ENCODE results near the gene MKNK2.

Gene MKNK2

DNA sequence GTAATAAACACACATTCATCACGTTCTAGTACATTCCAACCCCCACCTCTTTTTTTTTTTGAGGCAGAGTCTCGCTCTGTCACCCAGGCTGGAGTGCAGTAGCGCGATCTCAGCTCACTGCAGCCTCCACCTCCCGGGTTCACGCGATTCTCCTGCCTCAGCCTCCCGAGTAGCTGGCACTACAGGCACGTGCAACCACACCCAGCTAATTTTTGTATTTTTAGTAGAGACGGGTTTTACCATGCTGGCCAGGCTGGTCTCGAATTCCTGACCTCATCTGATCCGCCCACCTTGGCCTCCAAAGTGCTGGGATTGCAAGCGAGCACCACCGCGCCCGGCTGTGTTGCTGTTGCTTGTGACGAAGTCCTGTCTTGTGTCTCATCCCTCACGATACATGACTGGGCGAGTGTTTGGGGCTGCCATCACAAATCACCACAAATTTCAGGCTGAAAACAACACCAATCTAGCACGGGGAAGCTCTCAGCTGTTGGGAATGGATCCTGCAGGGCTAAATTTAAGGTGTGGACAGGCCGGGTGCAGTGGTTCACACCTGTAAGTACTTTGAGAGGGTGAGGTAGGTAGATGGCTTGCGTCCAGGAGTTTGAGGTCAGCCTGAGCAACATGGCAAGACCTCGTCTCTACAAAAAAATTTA lies 29.4 kb upstream of the MKNK2 start:
- DNase-seq (ENCODE audit: low read depth in 2 of 2) = no peak

DNA sequence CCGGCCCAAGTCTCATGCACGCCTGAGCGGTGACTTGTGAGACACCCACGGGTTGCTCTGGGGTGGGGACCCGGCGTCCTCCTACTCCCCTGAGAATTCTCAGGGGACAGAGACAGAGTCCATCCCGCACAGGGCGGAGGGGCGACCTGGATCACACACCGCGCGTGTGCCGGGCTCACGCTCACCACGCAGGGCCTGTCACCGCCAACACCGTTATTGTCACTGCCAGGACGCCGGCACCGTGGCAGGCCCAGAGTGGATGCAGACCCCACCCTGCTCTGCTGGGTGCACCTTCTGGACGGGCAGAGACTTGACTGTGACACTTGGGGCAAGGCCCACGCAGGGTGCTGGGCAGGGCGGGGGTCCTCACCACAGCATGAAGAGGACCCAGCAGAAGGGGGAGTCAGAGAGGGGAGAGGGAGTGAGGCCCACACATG lies 28.8 kb upstream of the MKNK2 start:
- no peak for DNase-seq (ENCODE audit: low read depth in 2 of 2)

DNA sequence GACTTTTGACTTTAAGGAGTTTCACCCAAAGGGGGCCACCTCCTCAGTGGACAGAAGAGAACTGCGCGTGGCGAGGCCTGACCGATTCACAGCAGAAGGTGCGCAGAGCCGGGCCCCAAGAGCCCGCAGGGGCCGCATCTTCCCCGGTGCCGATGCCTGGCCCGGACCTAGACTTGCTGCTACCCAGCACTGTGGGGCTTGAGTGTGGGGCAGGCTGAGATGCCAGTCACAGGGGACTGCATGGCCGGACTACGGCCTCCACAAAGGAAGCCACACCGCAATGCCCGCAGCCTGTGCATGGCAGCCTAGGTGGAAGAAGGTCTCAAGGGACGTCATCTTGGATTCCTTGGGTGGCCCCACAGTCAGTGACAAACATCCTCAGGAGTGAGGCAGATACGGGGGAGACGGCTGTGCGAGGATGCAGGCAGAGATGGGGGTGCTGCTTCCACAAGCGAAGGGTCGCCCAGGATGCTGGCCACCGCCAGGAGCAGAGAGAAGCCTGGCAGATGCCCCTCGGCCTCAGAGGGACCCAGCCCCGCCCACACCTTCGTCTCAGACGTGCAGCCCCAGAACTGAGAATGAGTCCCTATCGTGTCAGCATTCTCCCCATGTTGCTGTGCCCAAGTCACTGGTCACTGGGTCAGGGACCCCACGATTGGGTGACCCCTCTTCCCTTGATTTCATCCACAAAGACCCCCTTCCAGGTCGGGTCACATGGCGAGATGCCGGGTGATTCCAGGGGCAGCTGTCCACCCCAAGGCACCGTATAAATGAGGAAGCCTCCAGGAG lies 28.2 kb upstream of the MKNK2 start:
- no peak for DNase-seq (ENCODE audit: low read depth in 2 of 2)

DNA sequence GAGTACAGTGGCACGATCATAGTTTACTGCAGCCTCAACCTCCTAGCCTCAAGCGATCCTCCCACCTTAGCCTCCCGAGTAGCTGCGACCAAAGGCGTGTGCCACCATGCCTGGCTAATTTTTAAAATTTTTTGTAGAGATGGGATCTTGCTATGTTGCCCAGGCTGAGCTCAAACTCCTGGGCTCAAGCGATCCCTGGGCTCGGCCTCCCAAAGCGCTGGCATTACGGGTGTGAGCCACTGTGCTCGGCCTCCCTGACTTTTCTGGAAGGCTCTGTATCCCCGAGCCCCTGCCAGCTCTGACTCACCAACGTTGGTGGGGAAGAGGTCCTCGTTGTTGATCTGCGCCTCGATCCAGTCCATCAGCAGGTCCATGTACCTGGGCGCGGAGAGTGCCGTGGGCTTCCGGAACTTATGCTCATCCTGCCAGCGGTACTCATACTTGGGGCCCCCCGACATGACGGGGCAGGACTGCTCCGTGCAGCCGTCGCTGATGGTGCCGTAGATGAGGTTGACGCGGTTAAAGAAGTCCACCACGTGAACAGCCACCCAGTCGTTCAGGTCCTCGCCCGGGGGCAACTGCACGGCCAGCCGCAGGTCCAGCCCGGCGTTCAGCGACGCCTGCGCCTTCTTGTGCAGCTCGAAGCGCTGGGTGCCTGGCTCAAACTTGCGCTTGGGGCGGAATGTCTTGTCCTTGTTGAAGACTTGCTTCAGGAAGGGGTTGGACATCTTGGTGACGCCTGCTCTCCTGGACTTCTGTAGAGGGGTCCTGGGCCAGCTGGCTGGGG lies 27.0 kb upstream of the MKNK2 start:
- no peak for DNase-seq (ENCODE audit: low read depth in 2 of 2)

DNA sequence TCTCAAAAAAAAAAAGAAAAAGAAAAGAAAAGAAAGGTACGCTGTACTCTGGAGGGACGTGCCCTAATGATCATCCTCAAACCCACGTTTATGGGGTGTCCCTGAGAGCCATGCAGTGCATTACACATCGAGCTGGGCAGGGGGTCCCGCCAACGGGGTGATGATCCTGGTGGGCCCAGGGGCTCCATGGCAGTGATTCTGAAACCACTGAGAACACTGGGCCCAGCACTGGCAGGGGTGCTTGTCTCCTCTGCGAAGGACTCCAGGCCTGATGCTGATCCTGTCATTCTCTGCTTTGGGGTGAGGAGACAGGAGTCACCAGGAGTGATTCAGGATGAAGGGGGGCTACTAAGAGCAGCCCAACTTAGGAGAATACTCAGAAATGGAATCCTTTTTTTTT lies 26.4 kb upstream of the MKNK2 start:
- DNase-seq (ENCODE audit: low read depth in 2 of 2) = no peak

DNA sequence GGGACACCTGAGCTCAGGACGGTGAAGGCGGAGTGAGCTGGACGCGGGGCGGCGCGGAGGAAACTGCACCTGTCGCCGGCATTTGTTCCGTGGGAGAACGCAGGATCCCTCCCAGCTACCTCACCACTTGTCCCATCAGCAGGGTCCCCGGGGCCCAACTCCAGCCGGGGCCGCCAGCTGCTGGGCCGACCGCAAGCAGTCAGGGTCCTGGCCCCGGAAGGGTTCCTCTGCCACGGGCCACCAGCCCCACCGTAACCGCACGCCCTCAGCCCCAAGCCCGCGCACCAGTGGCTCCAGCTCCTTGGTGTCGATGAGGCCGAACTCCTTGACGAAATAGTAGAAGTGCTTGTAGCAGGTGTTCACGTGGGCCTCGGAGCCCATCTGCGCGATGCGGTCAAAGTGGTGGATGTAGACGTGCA lies 25.5 kb upstream of the MKNK2 start:
- DNase-seq (ENCODE audit: low read depth in 2 of 2) = no peak

DNA sequence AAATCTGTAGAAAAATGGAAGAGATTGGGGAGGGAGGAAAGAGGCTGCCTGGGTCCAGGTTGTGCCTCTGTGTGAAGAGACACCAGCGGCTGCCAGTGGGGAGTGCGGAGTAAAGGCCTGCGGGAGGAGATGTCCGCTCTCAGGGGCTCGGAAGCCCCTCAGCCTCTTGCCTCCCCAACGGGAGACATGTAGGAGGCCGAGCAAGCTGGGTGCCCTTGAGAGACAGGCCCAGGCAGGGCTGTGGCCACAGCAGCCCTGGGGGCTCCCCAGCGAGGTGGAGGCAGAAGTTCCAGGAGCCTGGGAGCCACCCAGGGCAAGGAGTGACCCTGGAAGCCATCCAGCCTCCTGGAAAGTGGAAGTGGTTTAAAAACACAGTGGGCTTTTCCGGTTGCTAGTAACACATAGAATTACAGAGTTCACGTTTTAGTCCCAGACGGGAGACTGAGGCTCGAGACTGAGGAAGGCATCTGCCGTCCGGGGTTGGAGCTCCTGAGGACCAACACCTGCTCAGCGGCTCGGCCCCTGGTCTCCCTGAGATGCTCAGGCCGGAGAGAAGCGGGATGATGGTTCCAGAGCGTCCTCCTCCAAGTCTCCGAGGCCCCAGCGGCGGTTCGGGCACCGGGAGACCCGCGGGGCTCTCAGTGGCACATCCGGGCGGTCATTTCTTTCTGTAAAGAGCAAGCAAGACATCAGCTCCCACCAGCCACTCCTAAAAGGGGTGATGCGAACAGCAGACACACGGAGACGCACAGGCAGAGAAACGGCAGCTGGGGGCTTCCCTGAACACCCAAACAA lies 21.9 kb upstream of the MKNK2 start:
- no peak for DNase-seq (ENCODE audit: low read depth in 2 of 2)

DNA sequence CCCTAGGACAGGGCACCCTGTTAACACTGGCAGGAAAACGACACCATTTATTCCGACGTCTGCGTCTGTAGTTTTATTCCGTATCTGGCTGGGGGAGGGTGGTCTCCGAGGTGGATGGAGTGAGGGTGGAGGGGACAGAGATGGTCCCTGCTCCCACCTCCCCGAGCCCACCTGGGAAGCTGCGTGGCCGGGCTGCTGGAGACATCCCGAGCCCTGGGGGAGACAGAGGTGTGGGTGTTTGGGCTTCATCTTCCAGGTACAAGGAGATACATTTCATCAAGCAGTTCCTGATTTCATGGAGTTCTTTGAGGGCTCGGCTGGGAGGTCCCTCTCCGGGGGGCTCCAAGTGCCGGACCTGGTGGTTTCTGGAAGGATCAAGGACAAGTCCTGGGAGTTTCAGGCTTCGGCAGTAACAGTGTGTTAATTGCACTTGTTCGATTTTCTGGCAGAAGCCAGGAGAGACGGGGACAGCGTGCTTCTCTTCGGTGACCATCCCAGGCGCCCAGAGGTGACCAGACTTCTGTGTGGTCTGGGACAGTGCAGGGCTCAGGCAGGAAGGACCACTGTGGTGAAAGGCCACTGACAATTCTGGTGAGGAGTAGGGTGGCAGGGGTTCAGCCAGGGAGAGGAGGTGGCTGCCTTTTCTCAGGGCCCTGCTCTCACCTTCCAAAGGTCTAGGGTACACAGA lies 20.1 kb upstream of the MKNK2 start:
- DNase-seq (ENCODE audit: low read depth in 2 of 2) = no peak

DNA sequence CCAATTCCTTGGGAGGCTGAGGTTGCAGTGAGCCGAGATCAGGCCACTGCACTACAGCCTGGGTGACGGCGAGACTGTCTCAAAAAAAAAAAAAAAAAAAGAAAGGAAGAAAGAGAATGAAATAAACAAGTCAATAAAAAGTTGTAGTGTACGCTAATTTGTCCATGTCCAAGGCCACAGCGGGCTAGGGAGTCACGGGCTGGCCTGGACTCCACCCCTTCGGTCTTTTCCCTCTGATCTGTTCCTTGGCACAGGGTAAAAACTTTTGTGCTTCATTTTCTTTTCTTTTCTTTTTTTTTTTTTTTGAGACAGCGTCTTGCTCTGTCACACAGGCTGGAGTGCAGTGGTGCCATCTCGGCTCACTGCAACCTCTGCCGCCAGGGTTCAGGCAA lies 19.4 kb upstream of the MKNK2 start:
- no peak for DNase-seq (ENCODE audit: low read depth in 2 of 2)

DNA sequence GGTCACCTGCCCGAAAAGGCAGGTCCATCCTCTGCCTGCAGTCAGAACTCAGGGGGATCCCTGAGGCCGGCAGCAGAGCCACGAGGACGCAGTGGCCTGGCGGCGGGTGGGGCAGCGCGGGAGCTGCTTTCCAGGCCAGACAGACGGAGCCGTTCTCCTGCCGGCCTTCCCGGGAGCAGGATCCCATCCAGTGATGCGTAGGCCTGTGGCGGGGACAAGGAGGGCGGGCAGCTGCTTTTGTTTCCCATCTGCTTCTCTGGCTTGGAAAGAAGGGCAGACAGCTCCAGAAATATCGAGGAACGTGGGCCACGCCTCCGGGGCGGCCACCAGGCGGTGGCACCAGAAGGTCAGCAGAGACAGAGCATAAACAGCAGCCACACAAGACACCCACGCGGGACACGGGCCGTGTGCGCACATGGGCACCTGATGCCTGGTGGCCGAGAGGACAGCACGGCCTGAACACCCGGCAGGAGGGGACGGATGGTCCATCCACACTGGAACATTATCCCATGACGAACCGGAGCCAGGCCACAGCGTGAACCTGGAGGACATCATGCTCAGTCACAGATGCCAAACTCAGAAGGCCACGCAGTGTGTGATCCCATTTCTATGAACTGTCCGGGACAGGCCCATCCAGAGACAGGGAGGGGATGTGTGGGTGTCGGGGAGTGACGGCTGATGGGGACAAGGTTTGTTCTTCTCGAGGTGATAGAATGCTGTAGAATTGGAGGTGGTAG lies 13.9 kb upstream of the MKNK2 start:
- no peak for DNase-seq (ENCODE audit: low read depth in 2 of 2)

DNA sequence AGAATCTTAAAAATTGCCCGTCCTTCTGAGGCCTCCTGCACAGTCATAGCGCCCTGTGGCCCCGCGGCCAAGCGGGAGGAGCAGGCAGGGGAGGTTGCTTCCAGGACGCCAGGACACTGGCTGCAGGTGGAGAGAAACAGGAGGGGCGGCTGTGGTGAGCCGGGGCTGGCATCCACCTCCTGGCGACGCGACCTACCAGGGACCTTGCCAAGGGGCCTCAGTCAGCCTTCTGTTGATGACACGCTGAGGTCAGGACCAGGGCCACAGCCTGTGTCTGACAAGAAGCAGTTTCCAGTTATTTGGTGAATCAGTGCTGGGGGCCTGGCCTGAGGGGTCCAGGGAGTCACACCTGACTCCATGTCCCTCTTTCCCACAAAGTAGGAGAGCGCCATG lies 13.3 kb upstream of the MKNK2 start:
- DNase-seq (ENCODE audit: low read depth in 2 of 2) = no peak

DNA sequence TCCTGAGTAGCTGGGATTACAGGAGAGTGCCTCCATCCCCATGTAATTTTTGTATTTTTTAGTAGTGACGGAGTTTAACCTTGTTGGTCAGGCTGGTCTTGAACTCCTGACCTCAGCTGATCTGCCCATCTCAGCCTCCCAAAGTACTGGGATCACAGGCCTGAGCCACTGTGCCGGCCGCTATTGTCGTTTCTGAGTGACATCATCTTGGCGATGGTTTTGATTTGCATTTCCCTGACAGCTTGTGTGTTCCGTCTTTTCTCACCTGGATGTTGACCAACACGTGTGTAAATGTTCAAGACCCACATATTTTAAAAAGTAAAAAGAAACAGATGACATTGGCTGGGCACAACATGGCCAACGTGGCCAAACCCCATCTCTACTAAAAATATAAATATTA lies 12.8 kb upstream of the MKNK2 start:
- DNase-seq (ENCODE audit: low read depth in 2 of 2) = no peak

DNA sequence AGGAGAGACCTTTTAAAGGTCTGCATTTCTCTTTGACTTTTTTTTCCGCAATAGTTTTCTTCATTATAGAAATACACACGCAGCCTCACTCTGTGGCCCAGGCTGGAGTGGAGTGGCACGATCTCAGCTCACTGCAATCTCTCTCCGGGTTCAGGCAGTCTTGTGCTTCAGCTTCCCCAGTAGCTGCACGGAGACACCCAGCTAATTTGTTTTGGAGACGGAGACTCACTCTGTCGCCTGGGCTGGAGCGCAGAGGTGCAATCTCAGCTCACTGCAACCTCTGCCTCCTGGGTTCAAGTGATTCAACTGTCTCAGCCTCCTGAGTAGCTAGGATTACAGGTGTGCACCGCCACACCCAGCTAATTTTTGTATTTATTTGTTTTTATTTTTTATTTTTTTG lies 11.7 kb upstream of the MKNK2 start:
- no peak for DNase-seq (ENCODE audit: low read depth in 2 of 2)

DNA sequence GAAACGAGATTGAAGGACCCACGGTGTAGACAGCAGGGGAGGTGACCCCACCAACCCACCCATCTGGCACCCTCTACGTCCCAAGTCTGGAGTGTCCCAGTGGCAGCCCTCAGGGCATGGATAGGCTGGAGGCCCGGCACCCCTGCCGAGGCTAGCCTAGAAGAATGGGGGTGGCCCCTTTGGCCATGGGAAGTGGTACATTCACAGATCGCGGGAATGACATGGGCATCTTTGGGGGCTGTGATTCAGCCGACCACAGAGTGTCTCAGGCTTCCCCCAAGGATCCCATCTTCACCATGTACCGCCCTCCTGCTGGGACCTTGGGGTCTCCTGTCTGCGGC lies 11.3 kb upstream of the MKNK2 start:
- no peak for DNase-seq (ENCODE audit: low read depth in 2 of 2)

DNA sequence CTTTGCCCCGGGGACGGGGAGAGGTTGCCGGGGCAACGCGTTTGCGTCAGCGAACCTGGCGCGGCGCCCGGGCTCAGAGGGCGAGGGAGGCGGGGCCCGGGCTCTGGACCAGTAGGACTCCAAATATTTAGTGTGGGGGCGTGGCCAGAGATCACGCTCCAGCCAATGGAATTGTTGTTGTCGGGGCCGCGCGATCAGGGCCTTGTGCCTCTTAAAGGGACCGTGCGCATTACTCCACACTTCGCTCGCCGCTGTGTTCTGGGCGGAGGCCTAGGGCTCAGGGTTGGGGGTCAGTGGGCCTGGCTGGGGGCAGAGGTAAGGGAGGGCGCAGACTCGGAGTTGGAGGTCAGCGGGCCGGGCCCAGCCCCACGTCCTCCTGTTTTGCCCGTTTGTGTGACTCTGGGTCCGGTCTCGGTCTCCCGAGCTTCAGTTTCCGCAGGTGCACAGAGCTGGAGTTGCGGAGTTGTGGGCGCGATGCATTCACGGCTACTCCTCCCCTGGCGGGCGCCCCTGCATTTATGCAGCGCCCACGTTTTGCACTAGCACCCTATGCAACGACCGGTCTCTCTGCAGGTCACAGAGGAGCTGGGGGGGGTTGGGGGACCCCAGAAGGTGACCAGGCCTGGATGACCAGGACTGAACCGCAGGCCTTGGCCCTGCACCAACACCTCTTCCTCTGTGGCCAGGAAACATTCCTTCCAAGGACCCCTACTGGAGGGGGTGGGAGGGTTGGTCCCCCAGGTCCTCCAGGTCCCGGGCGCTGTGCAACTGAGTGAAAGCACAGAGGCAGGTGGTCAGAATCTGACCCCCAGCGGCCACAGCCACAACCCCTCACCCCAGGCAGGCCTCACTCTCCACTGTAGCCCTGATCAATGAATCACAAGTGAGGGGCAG lies 10.7 kb upstream of the MKNK2 start:
- DNase-seq (ENCODE audit: low read depth in 2 of 2) = peak; percentile 94

DNA sequence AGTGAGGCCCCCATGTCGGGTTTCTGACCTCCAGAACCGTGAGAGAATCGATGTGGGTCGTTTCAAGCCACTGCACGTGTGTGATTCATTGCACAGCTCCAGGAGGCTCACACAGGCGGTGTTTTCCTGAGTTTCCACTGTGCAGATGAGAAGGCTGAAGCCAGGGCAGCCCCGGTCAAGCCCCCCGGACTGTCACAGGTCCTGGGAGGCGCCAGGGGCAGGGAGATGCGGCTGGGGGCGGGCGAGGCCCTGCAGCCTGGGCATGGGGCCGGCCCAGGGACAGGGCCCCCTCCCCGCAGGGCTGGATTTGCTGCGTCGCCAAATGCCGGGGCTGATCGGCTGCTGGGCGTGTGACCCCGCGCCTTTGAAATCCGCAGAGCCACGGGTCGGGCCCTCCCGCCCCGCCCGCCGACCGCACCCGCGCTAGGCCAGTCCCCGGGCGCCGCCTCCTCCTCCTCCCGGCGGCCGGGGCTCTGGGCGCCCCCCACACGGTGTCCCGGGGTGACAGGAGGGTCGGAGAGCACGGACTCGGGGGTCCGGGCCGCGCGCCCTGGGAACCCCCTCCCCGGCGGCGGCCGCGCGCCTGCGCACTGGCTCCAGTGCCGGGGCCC lies 9.9 kb upstream of the MKNK2 start:
- DNase-seq (ENCODE audit: low read depth in 2 of 2) = no peak

DNA sequence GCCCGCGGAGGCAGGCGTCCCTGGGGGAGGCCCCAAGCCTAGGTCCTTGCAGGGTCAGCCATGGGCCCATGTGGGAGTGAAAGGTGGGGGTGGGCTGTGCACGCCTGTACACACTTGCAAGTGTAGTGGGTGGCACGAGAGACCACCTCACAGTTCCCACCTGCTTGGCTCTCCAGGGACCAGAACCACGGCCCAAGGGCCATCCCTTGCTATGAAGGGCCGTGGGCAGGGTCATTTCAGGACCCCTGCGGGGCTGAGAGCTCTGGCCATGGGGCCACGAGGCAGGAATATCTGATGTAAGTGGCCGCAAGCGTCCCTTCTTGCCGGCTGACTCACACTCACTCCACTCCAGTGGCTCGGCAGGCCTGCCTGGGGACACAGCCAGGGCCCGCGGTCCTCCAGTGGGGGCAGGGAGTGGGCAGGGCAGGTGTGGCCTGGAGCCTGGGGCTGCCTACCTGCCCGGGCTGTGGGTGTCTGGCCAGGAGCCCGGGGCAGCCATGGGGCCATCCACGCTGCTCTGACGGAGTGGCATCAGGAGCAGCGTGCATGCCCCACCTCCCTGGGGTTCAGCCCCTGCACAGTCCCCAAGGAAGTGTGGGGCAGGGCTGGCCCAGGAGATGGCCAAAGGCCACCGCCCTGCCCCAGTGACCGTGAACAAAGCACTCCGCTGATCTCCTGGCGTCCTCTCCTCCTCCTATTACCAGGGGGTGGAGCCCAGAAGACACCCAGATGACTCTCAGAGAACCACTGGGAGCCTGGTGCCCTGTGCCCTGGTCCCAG lies 8.6 kb upstream of the MKNK2 start:
- DNase-seq (ENCODE audit: low read depth in 2 of 2) = no peak

DNA sequence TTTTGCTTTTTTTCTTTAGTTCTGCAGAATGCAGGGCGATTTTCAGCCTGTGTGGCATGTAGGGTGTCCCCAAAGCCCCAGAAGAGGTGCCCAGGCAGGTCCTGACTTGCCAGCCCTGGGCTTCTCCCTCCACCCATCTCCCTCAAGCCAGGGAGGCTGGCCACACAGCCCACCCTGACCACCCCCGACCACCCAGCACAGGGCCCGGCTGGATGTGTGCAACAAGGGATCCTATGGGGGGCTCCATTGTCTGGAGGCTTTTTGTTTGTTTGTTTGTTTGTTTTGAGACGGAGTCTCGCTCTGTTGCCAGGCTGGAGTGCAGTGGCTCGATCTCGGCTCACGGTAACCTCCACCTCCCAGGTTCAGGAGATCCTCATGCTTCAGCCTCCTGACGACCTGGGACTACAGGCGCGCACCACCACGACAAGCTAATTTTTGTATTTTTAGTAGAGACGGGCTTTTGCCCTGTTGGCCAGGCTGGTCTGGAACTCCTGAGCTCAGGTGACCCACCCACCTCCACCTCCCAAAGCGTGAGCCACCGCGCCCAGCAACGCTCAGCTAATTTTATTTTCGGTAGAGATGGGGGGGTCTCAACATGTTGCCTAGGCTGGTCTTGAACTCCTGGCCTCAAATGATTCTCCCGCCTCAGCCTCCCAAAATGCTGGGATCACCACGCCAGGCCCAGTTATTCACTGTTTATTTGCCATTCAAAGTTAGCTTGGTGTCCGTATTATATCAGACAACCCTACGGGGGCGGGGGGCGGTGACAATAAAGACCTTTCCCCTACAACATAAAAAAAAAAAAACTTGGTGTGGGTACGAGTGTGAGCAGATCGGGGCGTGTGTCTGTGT lies 7.8 kb upstream of the MKNK2 start:
- DNase-seq (ENCODE audit: low read depth in 2 of 2) = no peak
